Panc1 (cell line): ENCODE results near the gene SMAGP. TPM values are rescaled to one million over a fixed set of nuclear protein-coding genes. Genes with fewer than 3 reads are reported as not detected.

Experiments used
- ATAC-seq: fragments of 200-7000 bp; cut with Tn5 transposase; 2 replicates; pipeline ENCODE4 v1.9.1; 2020; ENCODE audit warnings: mild to moderate bottlenecking, moderate library complexity
- BruUV-seq: library from RNA; stranded (reverse); fragments of 400-500 nt; replicated peaks from 2 replicates; lab custom pipeline; 2021; lab: Mats Ljungman, UMichigan
- CTCF ChIA-PET: fragments of 300-600 bp; sonication (Branson Sonifier 250); formaldehyde crosslinking; loops from one replicate; lab custom pipeline; 2022; ENCODE audit warnings: antibody characterized with exemption; lab: Charles Lee
- POLR2A ChIA-PET: fragments of 300-600 bp; sonication (Branson Sonifier 250); formaldehyde crosslinking; loops from one replicate; lab custom pipeline; 2022; ENCODE audit warnings: antibody characterized with exemption; lab: Charles Lee
- DNase-seq: peaks from one replicate; pipeline ENCODE4 v3.0.0-alpha.2; 2010; ENCODE audit warnings: low read depth, low spot score
- H3K27ac ChIP-seq: 2 replicates; pipeline ENCODE4 v1.5.1; 2011; ENCODE audit warnings: mild to moderate bottlenecking, low read length, inconsistent platforms
- H3K27me3 ChIP-seq: fragments of 200-500 bp; sonication (Bioruptor generic); 2 replicates; pipeline ENCODE4 v1.6.0; 2014; ENCODE audit warnings: low read length, inconsistent platforms; ENCODE audit not compliant: control insufficient read depth, insufficient read depth
- H3K36me3 ChIP-seq: fragments of 200-500 bp; sonication (Bioruptor generic); 2 replicates; pipeline ENCODE4 v1.5.1; 2014; ENCODE audit warnings: inconsistent platforms, mild to moderate bottlenecking, low read length, moderate library complexity; ENCODE audit not compliant: control insufficient read depth, insufficient read depth
- H3K4me1 ChIP-seq: 2 replicates; pipeline ENCODE4 v1.5.1; 2011; ENCODE audit warnings: inconsistent platforms, mild to moderate bottlenecking, low read length, moderate library complexity; ENCODE audit not compliant: control insufficient read depth, insufficient read depth
- H3K4me3 ChIP-seq, 2 experiments: 2 replicates each; pipeline ENCODE4 v1.5.1; 2011 to 2012; ENCODE audit warnings: low read depth in 2 of 2, low read length in 2 of 2, mild to moderate bottlenecking in 2 of 2, inconsistent platforms in 1 of 2, moderate library complexity in 1 of 2
- H3K9me3 ChIP-seq: fragments of 200-500 bp; sonication (Bioruptor generic); 2 replicates; pipeline ENCODE4 v1.5.1; 2014; ENCODE audit warnings: low read depth, mild to moderate bottlenecking, inconsistent platforms, low read length, moderate library complexity; ENCODE audit not compliant: control insufficient read depth, insufficient read depth
- CTCF ChIP-seq: fragments of 450-650 bp; IDR thresholded peaks from 2 replicates; pipeline ENCODE4 v1.5.1; 2017; ENCODE audit warnings: mild to moderate bottlenecking
- POLR2AphosphoS5 ChIP-seq: IDR thresholded peaks from 2 replicates; pipeline ENCODE4 v1.6.1; 2012; ENCODE audit warnings: mild to moderate bottlenecking, low read depth, low read length, moderate library complexity
- REST ChIP-seq, 2 experiments: IDR thresholded peaks; 2 replicates each; pipeline ENCODE4 v1.6.1; 2011 to 2012; ENCODE audit warnings: low read depth in 2 of 2, control low read depth in 1 of 2, low read length in 1 of 2, mild to moderate bottlenecking in 1 of 2, moderate library complexity in 1 of 2; ENCODE audit not compliant: insufficient read depth in 1 of 2
- SIN3A ChIP-seq: IDR thresholded peaks from 2 replicates; pipeline ENCODE4 v1.6.1; 2012; ENCODE audit warnings: low read depth, mild to moderate bottlenecking, low read length, moderate library complexity, borderline replicate concordance; ENCODE audit not compliant: insufficient read depth
- TCF7L2 ChIP-seq: IDR thresholded peaks from 2 replicates; pipeline ENCODE4 v1.6.1; 2011; ENCODE audit warnings: mild to moderate bottlenecking, low read depth, low read length, inconsistent platforms
- in situ Hi-C: cut with HindIII; loops from 2 replicates; pipeline ENCODE4 v1.10.0; 2016; ENCODE audit warnings: low sequenced_read_pairs, low pct_unique_long_range_greater_than_20kb
- intact Hi-C: fragments of 100-400 bp; cut with micrococcal nuclease; formaldehyde crosslinking; loops from one replicate; pipeline ENCODE4 v1.10.0; 2022; ENCODE audit not compliant: unreplicated experiment
- total RNA-seq: library from RNA; stranded (reverse); gene quantifications from one replicate; pipeline ENCODE4 v1.2.1, GENCODE V29; 2021; ENCODE audit not compliant: unreplicated experiment

The SMAGP gene
- total RNA-seq, 1 experiment from 2014 or later: 2.4 TPM

- Histone ChIP-seq H3K27me3 (no peaks in the 10 kb centered on the region), H3K9me3 (no peaks in the 10 kb centered on the region), H3K27ac (no peak overlapping the region), H3K36me3 (no peaks in the 10 kb centered on the region), H3K4me1 (no peaks in the 10 kb centered on the region), H3K4me3 (no peak overlapping the region)
- intact Hi-C loops: no loop called here
- ChIA-PET CTCF (interaction anchor here (0.6 kb wide), 1 partner anchor 233 kb away, joined by 5 read pairs; no protein-coding TSS in a partner anchor), POLR2A (no interaction called here)
- DNase-seq (no peak), ATAC-seq (no peak)
- BruUV-seq: no TSS peak
- TF ChIP-seq CTCF: no peak
- TF ChIP-seq POLR2AphosphoS5: no peak
- in situ Hi-C loops: no loop called here
Measured at GRCh38 chr12:51198568-51199365, 71.4 kb downstream of the SMAGP start.

- ATAC-seq (peak; percentile 24; the same call in 1 of the 2 replicates), DNase-seq (no peak)
- CTCF ChIA-PET: interaction anchor here (0.7 kb wide), 1 partner anchor 204 kb away, joined by 5 read pairs; no protein-coding TSS in a partner anchor
- BruUV-seq: no TSS peak
- intact Hi-C loops (no loop called here), in situ Hi-C loops (no loop called here)
- H3K27me3 ChIP-seq: no peaks in the 10 kb centered on the region
- no peak overlapping the region for H3K4me3 ChIP-seq
- no peaks in the 10 kb centered on the region for H3K36me3 ChIP-seq
- POLR2A ChIA-PET: no interaction called here
- no peaks in the 10 kb centered on the region for H3K4me1 ChIP-seq
- TF ChIP-seq CTCF (no peak), REST (IDR thresholded peaks at IDR 0.05; ENCODE audit: insufficient read depth in 1 of 2, low read depth in 2 of 2, low read length in 1 of 2) (no peak), SIN3A (no peak), POLR2AphosphoS5 (no peak), TCF7L2 (no peak)
- no peak overlapping the region for H3K27ac ChIP-seq
- H3K9me3 ChIP-seq: no peaks in the 10 kb centered on the region
Measured at GRCh38 chr12:51197736-51198567, 72.3 kb downstream of the SMAGP start.
